WI38 (cell line): ENCODE data around the gene ADIG.

Experiments
- H3K4me3 ChIP-seq: 2 replicates; pipeline ENCODE4 v1.5.1; 2011; ENCODE audit warnings: low read depth, mild to moderate bottlenecking, control low read depth, low read length
- TF ChIP-seq, protein P1 (sequence below): IDR thresholded peaks from 2 replicates; pipeline ENCODE4 v1.5.1; 2012; ENCODE audit warnings: low read depth, mild to moderate bottlenecking, control low read depth, low read length

ADIG gene

DNA sequence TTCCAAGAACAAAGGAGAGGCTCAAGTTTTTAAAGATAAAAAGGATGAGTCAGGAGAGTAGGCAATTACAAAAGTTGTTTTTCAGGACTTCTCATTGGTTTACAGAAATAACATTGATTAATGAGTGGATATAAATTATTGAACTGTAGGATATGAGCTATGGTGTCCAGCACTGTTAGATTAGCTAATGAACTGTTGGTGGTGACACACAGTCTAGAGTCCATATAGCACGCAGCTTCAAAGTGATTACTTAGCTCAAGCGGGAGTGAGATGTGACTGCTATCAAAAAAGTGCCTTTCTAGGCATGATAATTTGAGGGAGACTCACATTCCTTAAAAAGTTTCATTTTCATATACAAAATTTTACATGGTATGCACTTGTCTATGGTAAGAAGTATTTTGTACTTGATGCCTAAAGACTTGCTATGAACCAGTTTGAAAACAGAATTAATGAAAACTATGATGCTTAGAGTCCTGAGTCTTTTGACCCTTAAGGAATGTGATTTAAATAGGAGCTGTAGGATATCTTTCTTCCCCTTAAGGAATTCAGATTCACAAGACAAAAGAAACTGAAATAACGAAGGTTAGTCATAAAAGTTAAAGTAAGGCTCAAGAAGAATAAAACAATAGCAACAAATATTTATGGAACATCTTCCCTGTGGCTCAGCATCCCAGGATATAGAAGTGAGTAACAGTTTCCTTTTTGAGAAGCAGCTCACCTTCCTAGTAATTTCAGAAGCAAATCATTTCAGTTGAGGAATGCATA lies 22.2 kb upstream of the ADIG start:
- TF ChIP-seq, protein P1, sequence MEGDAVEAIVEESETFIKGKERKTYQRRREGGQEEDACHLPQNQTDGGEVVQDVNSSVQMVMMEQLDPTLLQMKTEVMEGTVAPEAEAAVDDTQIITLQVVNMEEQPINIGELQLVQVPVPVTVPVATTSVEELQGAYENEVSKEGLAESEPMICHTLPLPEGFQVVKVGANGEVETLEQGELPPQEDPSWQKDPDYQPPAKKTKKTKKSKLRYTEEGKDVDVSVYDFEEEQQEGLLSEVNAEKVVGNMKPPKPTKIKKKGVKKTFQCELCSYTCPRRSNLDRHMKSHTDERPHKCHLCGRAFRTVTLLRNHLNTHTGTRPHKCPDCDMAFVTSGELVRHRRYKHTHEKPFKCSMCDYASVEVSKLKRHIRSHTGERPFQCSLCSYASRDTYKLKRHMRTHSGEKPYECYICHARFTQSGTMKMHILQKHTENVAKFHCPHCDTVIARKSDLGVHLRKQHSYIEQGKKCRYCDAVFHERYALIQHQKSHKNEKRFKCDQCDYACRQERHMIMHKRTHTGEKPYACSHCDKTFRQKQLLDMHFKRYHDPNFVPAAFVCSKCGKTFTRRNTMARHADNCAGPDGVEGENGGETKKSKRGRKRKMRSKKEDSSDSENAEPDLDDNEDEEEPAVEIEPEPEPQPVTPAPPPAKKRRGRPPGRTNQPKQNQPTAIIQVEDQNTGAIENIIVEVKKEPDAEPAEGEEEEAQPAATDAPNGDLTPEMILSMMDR, result no peak
- no peak overlapping the region for H3K4me3 ChIP-seq

DNA sequence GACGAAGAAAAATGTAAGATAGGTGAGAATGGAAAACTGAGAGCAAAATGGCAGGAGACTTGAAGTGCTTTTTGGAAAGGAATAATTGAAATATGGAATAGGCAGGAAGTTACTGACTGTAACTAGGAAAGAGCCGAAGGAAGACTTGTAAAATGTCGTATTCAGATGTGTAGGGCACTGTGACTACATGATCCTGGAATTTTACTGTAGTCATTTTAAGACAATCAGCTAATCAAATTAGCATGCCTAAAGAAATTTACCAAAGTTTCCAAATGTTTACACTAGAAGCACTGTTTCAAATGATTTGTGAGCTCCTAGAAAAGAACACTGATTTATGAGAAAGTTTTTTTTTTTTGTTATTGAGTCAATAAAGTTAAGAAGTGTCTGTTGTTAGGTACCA lies 21.2 kb upstream of the ADIG start:
- TF ChIP-seq, protein P1, result no peak
- no peak overlapping the region for H3K4me3 ChIP-seq

GRCh38 chr20:38563802-38564431 lies 17.1 kb upstream of the ADIG start:
- H3K4me3 ChIP-seq, result no peak overlapping the region
- TF ChIP-seq, protein P1, result no peak

DNA sequence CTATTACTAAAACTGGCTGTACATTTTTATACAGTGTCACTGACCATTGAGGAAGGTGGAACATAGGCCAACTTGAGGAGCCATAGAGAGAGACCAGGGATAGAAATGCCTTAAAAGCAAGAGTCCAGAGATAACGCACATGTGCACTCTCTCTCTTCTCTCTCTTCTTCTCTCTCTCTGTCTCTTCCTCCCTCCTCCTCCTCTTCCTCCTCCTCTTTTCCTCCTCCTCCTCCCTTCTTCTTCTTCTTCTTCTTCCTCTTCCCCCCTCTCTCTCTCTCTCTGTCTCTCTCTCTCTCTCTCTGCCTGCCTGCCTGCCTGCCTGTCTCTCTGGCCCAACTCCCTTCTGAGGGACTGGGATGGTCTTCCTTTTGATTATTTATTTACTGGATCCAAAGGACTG lies 16.3 kb upstream of the ADIG start:
- TF ChIP-seq, protein P1, result no peak
- no peak overlapping the region for H3K4me3 ChIP-seq

GRCh38 chr20:38566036-38566598 lies 14.9 kb upstream of the ADIG start:
- TF ChIP-seq, protein P1, result no peak
- no peak overlapping the region for H3K4me3 ChIP-seq

DNA sequence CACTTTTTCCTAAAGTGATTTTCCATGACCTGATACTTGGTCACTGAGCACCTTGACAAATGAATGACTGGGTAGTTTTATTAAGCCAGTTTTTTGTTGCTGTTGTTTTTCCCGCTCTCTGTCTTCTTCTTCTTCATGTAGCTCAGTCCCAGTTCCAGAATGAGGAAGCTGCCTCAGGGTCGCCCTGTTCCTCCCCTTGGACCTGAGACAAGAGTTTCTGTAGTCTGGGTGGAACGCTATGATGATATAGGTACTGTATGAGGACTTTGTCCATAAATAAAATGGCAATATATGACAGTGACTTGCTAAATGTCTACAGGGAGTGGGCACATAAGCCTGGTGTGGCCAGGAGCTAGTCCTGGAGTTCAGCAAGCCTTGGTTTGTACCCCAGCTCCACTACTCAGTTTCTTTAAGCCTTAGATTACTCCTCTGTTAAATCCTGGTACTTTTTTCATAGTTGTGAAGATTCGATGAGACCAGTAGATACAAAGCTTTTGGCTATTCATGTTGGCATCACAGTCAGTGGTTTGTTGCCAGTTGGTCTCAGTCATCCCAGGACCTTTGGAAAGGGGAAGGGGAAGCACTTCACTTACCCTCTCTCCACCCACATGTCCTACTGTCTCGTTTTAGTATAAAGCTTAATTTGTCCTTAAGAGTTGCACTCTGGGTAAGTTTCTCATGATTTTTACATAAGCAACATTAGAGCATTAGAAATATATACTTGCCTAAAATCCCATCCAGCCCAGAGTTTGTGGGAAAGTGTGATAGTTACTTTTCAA lies 11.1 kb upstream of the ADIG start:
- H3K4me3 ChIP-seq, result no peak overlapping the region
- TF ChIP-seq, protein P1, result no peak
